Activated effector memory CD4-positive, alpha-beta T cell treated with anti-CD3 and anti-CD28 coated beads, Interleukin-2, amount 50 U/mL, for 16 hours (primary cell): ENCODE results near the gene PET100.
A peak's percentile ranks its signal among the peaks of the same experiment; 100 is the strongest.

Experiments
- DNase-seq: peaks from one replicate; pipeline ENCODE4 v3.0.0-alpha.2; 2020

Gene PET100

GRCh38 chr19:7654401-7654800, 24.8 kb downstream of the PET100 start:
- no peak for DNase-seq

GRCh38 chr19:7655581-7655980, 26.0 kb downstream of the PET100 start:
- no peak for DNase-seq

- DNase-seq, result no peak
Observed at GRCh38 chr19:7657131-7657751, 27.6 kb downstream of the PET100 start.

GRCh38 chr19:7658219-7658686, 28.7 kb downstream of the PET100 start:
- peak; percentile 73 for DNase-seq

GRCh38 chr19:7661744-7662538, 32.3 kb downstream of the PET100 start:
- DNase-seq, result no peak

GRCh38 chr19:7662657-7663056, 33.1 kb downstream of the PET100 start:
- no peak for DNase-seq

- no peak for DNase-seq
Observed at GRCh38 chr19:7663706-7664105, 34.1 kb downstream of the PET100 start.

- no peak for DNase-seq
Observed at GRCh38 chr19:7665076-7665475, 35.5 kb downstream of the PET100 start.

- DNase-seq, result no peak
Observed at GRCh38 chr19:7668842-7669241, 39.2 kb downstream of the PET100 start, which contains the start of gene RETN. Gene RETN, plus strand, starts transcription at chr19:7669049. Its CDS starts 278 bp downstream, at chr19:7669327.

- DNase-seq, result no peak
Observed at GRCh38 chr19:7669641-7670040, 40.0 kb downstream of the PET100 start.

GRCh38 chr19:7670150-7670783, 40.7 kb downstream of the PET100 start:
- DNase-seq, result no peak

GRCh38 chr19:7670790-7671189, 41.2 kb downstream of the PET100 start:
- DNase-seq, result no peak

- DNase-seq, result no peak
Observed at GRCh38 chr19:7672522-7672921, 42.9 kb downstream of the PET100 start.

- DNase-seq, result peak; percentile 70
Observed at GRCh38 chr19:7674010-7675005, 44.7 kb downstream of the PET100 start.

- no peak for DNase-seq
Observed at GRCh38 chr19:7676376-7676775, 46.8 kb downstream of the PET100 start.

- DNase-seq, result no peak
Observed at GRCh38 chr19:7676854-7677253, 47.3 kb downstream of the PET100 start, which contains the start of gene MCEMP1. Gene MCEMP1, plus strand, starts transcription at chr19:7677090. Its CDS starts 31 bp downstream, at chr19:7677121.

- no peak for DNase-seq
Observed at GRCh38 chr19:7677669-7678311, 48.2 kb downstream of the PET100 start.

- peak; percentile 90 for DNase-seq
Observed at GRCh38 chr19:7678971-7679751, 49.6 kb downstream of the PET100 start.

- no peak for DNase-seq
Observed at GRCh38 chr19:7679771-7680605, 50.4 kb downstream of the PET100 start.
